ENCODE data around the gene OVOL1.

Gene OVOL1

DNA sequence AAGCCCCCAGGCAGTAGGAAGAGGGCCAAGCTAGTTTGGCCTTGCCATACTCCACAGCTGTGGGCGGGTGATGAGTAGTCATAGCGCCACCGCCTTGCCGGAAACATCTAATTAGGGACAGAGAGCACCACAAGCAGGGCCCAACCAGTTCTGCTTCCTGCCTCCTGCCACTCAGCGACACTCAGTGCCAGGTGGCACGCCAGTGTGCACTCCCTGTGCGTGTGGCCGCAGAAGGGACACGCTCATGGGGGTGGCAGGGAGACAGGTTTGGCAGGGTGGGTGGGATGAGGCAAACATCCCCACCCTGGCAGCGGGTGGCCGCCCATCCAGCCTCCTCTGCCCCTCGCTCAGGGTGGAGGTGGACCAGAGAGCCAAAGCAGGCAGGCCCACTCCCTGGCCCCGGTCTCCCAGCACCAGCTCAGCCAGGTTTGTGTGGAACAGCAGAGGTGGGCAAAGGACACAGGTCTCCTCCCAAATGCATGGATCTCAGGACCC is 4.9 kb downstream of the OVOL1 start:
- no peak for DNase-seq (ENCODE audit: low read depth in 2 of 2)

DNA sequence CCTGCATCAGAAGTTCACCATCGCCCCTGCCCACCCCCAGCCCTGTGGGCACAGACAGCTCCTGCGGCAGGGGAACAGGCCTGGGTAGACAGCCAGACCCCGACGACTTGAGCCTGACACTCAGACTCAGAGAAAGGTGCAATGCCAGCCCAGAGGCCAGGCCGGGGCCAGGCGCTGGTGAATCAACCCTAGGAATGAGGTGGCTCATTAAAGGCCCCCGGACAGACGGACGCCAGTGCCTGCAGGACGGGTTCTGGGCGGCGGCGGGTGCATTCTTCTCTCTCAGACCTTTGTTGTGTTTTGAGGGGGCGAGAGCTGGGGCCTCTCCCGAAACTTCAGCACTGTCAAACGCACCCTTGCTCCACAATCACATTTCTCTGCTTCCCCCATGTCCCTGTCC is 5.6 kb downstream of the OVOL1 start:
- DNase-seq (ENCODE audit: low read depth in 2 of 2): no peak

DNA sequence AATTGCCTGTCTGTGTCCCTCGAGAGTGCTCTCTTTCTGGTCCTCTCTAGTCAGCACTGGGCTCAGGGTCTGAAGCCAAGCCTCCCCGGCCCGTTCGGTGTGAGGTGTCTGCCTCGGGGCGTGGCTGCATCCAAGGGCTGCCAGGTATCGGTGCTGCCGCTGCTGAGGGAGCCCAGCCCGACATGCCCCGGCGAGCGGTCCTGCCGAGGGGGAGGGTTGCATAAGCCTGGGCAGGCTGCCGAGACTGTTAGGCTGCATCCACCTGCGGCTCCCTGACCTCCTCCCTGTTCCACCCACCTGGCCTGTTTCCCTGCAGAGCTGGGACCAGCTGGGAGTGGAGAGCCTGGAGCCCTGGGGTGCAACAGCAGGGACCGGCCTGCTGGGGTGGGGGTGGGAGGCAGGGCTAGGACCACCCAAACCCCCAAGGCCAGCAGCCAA is 6.3 kb downstream of the OVOL1 start:
- DNase-seq (ENCODE audit: low read depth in 2 of 2): no peak

DNA sequence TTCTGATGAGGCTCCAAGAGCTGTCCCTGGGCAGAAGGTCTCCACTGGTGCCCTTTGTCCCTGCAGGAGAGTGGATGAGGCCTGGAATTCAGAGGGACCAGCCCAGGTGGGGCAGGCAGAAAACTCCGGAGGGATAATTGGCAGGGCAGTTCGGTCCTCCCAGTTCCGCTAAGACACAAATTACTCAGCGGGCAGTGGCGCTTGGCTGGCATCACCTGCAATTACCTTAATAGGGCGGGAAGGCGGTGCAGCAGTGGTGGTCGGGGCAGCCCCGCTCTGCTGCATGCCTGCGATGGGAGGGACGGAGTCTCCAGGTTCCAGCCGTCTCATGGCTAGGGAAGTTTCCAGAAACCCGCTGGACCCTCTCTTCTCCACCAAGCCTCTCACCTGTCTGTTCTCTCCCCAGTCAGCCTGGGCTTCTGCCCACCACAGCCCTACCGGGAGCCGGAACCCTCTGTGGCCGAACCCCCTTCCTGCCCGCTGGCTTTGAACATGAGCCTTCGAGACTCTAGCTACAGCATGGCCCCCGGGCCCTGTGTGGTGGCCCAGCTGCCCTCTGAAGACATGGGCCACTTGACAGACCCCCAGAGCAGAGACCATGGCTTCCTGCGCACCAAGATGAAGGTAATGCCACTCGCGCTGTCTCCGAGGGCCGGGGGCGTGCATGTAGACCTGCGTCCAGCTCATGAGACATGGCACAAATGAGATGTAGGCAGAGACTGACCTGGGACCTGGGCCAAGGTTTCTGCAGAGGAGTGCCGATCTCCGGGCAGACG is 7.0 kb downstream of the OVOL1 start:
- DNase-seq (ENCODE audit: low read depth in 2 of 2): no peak

DNA sequence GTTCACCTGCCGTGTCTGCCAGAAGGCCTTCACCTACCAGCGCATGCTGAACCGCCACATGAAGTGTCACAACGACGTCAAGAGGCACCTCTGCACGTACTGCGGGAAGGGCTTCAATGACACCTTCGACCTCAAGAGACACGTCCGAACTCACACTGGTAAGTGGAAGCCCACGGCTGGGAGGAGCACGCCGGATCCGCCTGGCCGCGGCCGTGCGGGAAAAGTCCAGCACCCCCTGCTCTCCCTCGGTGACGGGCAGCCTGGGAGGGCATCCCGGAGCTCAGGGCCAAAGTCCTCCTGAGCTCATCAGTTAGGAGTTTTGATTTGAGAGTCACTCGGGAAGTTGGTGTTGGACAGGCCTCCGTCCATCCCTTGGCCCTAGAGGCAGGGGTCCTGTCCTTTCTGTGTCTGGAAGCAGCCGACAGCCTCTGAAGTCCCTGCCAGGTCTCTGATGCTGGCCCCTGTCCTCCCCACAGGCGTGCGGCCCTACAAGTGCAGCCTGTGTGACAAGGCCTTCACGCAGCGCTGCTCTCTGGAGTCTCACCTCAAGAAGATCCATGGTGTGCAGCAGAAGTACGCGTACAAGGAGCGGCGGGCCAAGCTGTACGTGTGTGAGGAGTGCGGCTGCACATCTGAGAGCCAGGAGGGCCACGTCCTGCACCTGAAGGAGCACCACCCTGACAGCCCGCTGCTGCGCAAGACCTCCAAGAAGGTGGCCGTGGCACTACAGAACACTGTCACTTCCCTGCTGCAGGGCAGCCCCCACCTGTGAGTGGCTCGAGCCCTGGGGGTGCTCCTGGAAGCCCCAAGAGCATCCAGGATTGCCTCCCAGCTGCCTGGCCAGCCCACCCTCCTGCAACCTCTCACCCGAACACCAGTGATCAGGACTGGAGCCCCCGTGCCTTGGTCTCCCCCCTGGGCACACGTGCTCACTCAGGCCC is 8.0 kb downstream of the OVOL1 start:
- no peak for DNase-seq (ENCODE audit: low read depth in 2 of 2)

DNA sequence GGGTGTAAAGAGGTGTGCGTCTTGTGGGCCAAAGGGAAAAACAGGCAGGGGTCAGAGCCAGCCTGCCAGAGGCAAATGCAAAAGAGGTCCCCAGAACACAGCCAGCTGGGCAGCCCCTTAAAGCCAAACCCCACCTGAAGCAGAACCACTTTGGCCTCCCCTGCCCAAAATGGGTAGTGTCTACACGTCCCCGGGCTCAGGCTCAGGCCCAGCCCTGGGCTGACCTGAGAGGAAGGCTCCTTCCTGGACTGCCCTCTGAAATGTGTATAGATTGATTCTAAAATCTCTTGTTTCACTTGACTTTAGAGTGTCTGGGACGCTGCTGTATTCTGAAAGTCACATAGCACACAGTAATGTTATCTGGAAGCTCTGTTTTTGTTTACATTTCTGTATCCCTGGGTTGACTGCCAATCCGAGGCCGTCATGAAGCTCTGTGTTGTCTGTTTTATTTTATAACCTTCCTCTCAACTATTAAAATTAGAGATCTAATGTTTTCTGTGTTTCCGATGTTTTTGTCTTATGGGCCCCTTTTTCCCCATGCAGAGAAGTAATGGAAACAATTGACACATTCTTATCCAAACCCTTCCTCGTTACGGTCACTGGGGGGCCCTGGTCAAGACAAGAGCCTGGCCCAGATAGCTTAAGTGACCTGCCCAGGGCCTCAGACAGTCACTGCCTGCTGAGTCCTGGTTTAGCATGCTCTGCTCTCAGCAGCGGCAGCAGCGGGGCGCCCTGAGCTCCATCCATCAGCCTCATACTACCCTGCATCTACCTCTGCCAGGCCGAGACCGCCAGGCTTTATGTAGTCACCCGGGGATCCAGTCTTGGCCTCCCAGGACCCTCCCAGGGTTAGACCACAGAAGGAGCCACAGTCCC is 10.1 kb downstream of the OVOL1 start:
- DNase-seq (ENCODE audit: low read depth in 2 of 2): no peak

DNA sequence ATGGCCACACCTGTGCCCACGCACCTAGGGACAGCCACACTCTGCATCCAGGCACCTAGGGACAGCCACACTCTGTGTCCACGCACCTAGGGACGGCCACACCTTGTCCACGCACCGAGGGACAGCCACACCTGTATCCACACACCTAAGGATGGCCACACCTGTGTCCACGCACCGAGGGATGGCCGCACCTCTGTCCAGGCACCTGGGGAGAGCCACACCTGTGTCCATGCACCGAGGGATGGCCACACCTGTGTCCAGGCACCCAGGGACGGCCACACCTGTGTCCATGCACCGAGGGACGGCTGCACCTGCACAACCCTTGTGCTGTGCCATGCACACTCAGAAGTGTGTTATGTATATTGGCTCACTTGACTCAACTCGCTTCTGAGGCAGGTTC is 10.8 kb downstream of the OVOL1 start:
- DNase-seq (ENCODE audit: low read depth in 2 of 2): no peak

DNA sequence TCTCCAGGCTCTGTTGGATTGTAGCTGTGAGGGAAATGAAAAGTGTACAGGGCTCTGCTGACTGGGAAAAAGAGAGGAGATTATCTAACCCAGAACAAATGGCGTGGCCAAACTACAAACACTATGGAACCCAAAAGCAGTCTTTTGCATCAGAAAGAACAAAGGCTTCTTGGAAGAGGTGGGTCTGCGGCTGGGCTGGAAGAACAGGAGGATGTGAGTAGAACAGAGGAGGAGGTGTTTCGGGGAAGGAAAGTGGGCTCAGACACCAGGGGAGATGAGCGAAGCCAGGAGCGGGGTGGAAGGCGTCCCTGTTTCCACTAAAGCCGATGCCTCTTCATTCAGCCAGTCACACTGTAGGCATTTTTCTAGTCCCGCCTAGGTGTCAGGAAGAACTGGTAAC is 12.0 kb downstream of the OVOL1 start:
- DNase-seq (ENCODE audit: low read depth in 2 of 2): no peak

DNA sequence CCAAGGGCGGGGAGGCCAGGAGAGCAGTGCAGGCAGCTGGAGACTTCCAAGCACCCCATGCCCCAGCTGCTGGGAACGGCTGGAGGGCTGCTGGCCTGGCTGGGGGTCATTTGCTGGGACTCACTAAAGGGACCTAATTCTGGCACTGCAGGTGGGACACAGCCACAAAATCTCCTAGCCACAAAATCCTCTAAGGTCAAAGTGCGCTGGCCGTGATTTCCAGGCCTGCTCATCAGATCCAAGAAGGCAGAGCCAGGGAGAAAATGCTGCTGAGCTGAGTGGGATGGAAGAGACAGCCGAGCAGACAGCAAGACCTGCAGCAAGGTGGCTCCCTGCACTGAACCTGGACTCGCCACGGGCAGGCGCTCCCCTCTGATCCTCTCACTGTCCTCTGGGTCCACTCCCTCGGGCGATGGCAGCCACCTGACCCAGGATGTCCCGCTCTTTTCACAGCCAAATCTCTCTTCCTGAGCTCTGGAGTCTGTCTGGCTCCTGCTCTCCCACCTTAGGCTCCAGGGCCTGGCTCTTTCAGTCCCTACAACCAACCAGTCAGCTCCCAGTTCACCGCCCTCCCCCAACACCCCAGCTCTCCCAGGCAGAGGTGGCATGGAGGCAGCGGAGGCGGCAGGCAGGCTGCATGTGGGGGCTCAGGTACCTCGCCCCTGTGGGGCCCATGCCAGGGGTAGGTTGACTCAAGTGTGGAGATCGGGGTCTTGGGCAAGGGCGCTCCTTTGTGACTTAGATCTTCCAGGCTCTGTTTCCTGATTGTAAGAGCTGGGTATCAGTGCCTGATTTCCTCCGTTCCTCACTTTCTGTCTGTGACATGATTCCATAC is 14.5 kb downstream of the OVOL1 start:
- DNase-seq (ENCODE audit: low read depth in 2 of 2): no peak

DNA sequence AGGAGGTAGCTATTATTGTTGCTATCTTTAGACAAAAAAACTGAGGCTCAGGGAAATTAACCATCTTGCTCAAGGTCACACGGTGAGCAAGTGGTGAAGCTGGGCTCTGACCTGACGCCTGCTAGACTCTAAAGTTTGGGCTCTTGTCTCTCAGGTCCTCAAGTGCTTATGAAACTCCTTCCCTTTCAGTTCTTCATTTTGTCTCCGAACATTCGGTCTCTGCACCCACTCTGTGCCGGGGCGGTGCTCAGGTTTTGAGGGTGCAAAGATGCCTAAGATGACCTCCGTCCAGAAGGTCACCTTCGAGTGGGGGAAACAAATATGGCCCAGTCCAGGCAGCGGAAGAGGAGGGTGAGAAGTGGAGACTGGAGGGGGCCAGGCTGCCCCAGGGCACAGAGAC is 16.0 kb downstream of the OVOL1 start:
- DNase-seq (ENCODE audit: low read depth in 2 of 2): no peak

DNA sequence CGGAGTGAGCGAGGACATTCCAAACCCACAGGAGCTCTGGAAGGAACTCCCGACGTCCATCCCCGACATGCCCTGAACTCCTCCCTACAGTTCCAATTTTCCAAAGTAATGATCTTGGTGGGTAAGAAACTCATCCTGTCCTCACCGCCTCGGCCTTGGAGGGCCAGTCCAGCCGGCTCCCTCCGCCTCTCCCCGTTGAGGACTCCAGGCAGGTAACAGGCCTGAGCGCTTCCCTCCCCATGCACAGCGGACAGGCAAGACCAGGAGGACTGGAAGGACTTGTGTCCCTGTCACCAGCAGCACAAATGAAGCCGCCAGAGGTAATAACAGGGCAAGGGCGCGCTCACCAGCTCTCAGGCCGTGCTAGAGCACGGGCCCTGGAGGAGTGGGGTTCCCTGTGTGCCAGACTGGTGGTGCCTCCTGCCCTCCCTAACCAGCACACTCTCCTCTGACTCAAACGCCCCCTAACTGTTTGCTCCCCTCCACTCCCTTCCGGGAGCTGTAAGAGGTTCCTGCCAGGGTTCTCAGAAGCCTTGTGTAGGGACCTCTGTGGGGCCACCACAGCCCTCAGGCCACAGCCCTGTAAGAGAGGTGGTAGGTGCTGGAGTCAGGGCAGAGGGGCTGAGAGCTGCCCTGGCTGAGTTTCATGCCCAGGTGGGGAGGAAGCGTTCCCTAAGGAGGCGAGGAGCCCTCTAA is 17.1 kb downstream of the OVOL1 start:
- DNase-seq (ENCODE audit: low read depth in 2 of 2): no peak

DNA sequence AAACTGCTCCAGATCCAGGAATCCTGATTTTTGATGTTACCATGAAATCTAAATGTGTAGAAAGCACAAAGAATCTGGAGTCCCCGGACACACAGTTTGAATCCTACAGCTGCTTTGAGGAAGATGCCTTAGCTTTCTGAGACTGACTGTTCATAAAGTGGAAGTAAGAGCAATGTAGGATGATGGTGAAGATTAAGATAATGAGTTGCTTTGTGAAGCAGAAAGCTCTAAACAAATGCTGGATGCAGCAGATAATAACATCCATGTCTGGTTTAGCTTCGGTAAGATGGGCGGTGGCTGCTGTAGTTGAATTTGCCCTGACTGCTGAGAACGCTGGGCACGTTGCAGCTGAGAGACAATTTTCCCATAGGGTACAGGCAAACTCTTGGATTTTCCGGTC is 20.1 kb downstream of the OVOL1 start:
- no peak for DNase-seq (ENCODE audit: low read depth in 2 of 2)

DNA sequence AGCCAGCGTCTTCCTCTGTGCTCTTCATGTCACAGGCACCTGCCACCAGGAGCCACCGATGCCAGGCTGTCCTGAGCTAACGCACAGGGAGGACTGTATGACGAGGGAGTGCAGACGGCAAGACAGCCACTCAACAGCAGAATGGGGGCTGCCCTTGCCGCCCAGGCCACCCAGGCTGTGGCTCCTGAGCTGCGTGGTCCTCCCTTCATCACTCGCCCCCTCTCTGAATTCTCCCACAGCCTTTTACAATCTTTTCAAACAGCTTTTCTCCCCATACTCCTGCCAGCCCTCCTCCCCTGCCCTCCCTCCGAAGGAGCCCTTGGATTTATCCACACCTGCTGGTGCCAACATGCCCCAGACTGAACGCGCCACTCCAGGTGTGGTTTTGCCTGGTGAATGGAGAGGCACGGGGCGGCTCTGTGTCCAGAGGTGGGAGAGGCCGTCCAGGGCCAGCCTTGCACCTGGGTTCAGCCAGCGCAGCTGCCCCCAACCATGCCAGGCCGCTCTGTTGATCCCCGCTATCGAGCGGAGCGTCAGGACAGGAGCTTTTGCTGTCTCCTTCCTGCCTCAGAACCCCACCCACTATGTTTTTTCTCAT is 22.0 kb downstream of the OVOL1 start:
- DNase-seq (ENCODE audit: low read depth in 2 of 2): no peak

DNA sequence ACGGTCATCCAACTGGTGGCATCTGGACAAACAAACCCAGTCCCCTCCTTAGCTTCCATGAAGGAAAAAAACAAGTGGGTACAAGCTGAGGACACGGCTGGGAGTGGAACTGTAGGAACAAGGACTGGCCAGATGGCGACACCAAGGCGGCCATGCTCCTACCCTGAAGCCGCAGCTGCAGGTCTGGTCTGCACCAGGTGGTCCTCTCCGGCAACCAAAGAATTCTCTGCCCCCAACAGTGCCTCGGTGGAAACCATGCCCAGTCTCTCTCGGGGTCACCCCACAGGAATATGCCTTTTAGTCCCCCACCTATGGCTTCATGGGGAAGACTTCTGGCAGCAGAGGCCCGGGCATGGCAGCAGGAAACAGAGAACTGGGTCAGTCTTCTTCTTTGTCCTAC is 22.6 kb downstream of the OVOL1 start:
- no peak for DNase-seq (ENCODE audit: low read depth in 2 of 2)

DNA sequence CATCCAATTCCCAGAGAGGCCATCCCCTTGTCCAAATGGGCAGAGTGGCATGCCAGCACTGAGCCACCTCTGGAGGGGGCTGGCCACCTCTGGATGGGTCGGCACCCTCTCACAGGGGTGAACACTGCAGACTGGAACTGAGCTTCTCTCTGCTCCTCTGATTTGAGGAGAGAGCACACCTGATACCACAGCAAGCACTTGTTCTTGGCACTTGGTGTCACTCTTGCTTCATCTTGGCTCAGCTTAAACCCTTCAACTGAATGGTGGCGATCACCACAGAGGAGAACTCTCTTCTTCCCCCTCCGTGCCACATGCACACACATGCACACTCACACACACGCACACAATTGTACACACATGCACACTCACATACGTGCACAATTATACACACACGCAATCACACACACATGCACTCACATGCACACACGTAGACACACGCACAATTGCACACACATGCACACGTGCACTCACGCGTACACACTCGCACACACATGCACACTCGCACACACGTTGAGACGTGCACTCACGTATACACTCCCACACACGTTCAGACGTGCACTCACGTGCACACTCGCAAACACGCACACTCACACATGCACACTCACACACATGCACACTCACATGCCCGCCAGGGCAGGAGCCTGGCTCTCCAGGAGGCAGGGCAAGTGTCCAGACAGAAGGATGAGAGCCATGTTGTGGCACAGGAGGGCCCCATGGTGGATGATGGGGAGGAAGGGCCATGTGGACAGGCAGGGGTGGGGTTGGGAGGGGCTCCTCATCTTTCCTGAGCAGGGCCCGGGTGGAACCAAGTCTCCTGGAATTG is 23.4 kb downstream of the OVOL1 start:
- no peak for DNase-seq (ENCODE audit: low read depth in 2 of 2)

DNA sequence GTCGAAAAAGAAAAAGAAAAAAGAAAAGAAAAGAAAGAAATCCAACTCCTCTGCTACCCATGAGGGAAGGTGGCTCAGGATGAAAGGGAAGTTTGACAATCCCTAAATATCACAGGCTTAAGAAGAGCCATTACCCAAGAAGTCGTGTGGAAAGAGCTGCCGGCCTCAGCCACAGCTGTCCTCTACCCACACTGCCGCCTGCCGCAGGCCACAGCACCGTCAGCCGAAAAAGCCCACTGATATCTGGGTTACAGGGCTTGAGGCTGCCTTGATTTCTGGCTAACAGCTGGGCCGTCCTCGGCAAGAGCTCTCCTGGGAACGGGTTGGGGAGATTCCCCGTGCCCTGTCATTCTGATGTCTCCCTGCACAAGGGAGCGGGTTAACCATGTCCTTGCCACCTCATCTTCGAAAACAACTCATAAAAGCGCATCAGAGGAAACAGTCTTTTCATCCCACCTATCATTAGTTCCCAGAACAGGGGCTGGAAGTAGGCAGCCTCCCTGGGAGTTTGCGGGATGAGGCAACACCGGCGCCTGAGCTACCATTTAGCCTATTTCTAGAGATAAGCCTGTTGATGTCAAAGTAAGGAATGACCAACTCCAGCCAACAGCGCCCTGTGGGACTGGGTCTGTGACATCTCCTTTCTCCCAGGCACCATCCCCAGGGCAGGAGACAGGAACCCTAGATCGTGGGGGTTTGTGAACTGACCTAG is 25.1 kb downstream of the OVOL1 start:
- DNase-seq (ENCODE audit: low read depth in 2 of 2): no peak

DNA sequence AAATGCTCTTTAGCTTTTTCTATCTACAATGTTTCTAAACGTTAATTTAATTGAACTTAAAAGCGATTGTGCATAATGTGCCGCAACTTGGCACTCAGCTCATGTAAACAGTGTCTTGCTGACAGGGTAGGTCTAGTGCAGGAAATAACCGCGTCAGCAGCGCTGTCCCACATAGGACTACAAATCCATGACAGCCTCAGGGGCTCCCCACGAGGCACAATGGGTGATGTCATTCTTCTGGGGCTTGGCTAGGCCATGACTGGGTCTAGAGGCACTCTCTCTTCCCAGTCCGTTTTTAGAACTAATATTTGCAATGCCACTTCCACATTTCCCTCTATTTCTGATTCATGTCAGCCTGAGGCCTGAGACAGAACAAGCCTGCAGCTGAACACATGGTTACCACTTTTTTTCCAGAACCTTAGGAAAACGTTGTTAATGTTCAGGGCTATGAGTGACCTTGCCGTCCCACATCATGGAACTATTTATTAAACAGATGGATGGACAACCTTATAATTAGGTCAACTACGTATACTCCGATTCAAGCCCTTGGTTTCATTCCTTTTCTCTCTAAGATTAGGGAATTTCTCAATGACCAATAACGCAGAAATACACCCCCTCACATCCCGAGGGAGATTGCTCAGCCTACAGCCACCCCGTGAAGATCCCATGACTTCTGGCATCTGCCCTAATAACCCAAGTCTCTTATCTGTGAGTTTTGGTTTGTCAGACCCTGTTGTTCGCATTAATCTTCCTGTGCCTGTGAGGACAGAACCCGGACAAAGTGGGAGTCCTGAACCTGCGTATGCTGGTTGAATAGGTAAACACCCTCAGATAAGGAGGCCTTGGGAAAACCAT is 27.5 kb downstream of the OVOL1 start:
- no peak for DNase-seq (ENCODE audit: low read depth in 2 of 2)
